ENCODE measurements around the gene BLOC1S5.
"Not testable (repeated sequence)": the region's sequence is repeated elsewhere in the genome, so short reads cannot be mapped to it uniquely, and the experiment has no call there.

BLOC1S5 gene

GRCh38 chr6:7993952-7994351, 70.2 kb downstream of the BLOC1S5 start:
- TF ChIP-seq CTCF (IDR thresholded peaks at IDR 0.05; ENCODE audit: low read depth, low read length): no peak
- no peak for DNase-seq (ENCODE audit: extremely low read depth, low read depth)

- DNase-seq (ENCODE audit: extremely low read depth, low read depth): no peak
- no peak for TF ChIP-seq CTCF (IDR thresholded peaks at IDR 0.05; ENCODE audit: low read depth, low read length)
These were observed 70.8 kb downstream of the BLOC1S5 start for GRCh38 chr6:7993399-7993798.

GRCh38 chr6:7992002-7992815, 72.0 kb downstream of the BLOC1S5 start:
- DNase-seq (ENCODE audit: extremely low read depth, low read depth): peak; percentile 76
- peak; percentile 43 for TF ChIP-seq CTCF (IDR thresholded peaks at IDR 0.05; ENCODE audit: low read depth, low read length)

- TF ChIP-seq CTCF (IDR thresholded peaks at IDR 0.05; ENCODE audit: low read depth, low read length): no peak
- no peak for DNase-seq (ENCODE audit: extremely low read depth, low read depth)
These were observed 72.7 kb downstream of the BLOC1S5 start for GRCh38 chr6:7991536-7991935.

GRCh38 chr6:7986219-7986618, 78.0 kb downstream of the BLOC1S5 start:
- no peak for TF ChIP-seq CTCF (IDR thresholded peaks at IDR 0.05; ENCODE audit: low read depth, low read length)
- DNase-seq (ENCODE audit: extremely low read depth, low read depth): no peak

GRCh38 chr6:7983967-7984366, 80.2 kb downstream of the BLOC1S5 start:
- not testable (repeated sequence) for DNase-seq (ENCODE audit: extremely low read depth, low read depth)

GRCh38 chr6:7979831-7980230, 84.4 kb downstream of the BLOC1S5 start:
- DNase-seq (ENCODE audit: extremely low read depth, low read depth): no peak
- TF ChIP-seq CTCF (IDR thresholded peaks at IDR 0.05; ENCODE audit: low read depth, low read length): no peak

GRCh38 chr6:7978736-7979135, 85.5 kb downstream of the BLOC1S5 start:
- no peak for DNase-seq (ENCODE audit: extremely low read depth, low read depth)
- TF ChIP-seq CTCF (IDR thresholded peaks at IDR 0.05; ENCODE audit: low read depth, low read length): no peak

Measured in AG09319 (cell line).